RWPE2 (cell line): ENCODE results near the gene NUPR1.

Experiments
- ATAC-seq: fragments of 200-7000 bp; cut with Tn5 transposase; 3 replicates; pipeline ENCODE4 v1.9.1; 2021; ENCODE audit warnings: low read depth
- DNase-seq: peaks from one replicate; pipeline ENCODE4 v3.0.0-alpha.2; 2020; ENCODE audit warnings: low spot score
- H3K27ac ChIP-seq: fragments of 450-650 bp; 2 replicates; pipeline ENCODE4 v1.5.1; 2017; ENCODE audit warnings: mild to moderate bottlenecking; ENCODE audit not compliant: poor library complexity, severe bottlenecking
- H3K27me3 ChIP-seq: fragments of 250-450 bp; sonication (Bioruptor Pico); 2 replicates; pipeline ENCODE4 v1.5.1; 2021; ENCODE audit warnings: mild to moderate bottlenecking, moderate library complexity; ENCODE audit not compliant: insufficient read depth, poor library complexity, severe bottlenecking
- H3K36me3 ChIP-seq: fragments of 250-450 bp; sonication (Bioruptor Pico); 2 replicates; pipeline ENCODE4 v1.5.1; 2020; ENCODE audit warnings: low read depth, mild to moderate bottlenecking, moderate library complexity
- H3K4me1 ChIP-seq: fragments of 250-450 bp; sonication (Bioruptor Pico); 2 replicates; pipeline ENCODE4 v1.5.1; 2021; ENCODE audit warnings: mild to moderate bottlenecking, moderate library complexity; ENCODE audit not compliant: insufficient read depth, poor library complexity, severe bottlenecking
- H3K4me3 ChIP-seq: fragments of 250-450 bp; sonication (Bioruptor Pico); 2 replicates; pipeline ENCODE4 v1.5.1; 2021; ENCODE audit warnings: mild to moderate bottlenecking, moderate library complexity; ENCODE audit not compliant: severe bottlenecking
- H3K9me3 ChIP-seq: fragments of 250-450 bp; sonication (Bioruptor Pico); 2 replicates; pipeline ENCODE4 v1.5.1; 2021; ENCODE audit warnings: mild to moderate bottlenecking, moderate library complexity; ENCODE audit not compliant: severe bottlenecking
- CTCF ChIP-seq: fragments of 450-650 bp; IDR thresholded peaks from one replicate; pipeline ENCODE4 v1.5.1; 2017; ENCODE audit warnings: mild to moderate bottlenecking, moderate library complexity; ENCODE audit not compliant: poor library complexity, severe bottlenecking

Gene NUPR1, protein sequence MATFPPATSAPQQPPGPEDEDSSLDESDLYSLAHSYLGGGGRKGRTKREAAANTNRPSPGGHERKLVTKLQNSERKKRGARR

GRCh38 chr16:28538733-28539596, at the start of gene NUPR1:
NUPR1 (minus strand) TSS chr16:28538974; CDS start chr16:28538907, 67 bp downstream.
- Histone ChIP-seq H3K36me3 (no peaks in the 10 kb centered on the region), H3K27ac (no peak within 1 kb of the TSS), H3K4me1 (peaks cover 11% of the 10 kb centered on the region), H3K27me3 (no peaks in the 10 kb centered on the region), H3K4me3 (peak within 1 kb of the TSS; percentile 22), H3K9me3 (no peaks in the 10 kb centered on the region)
- TF ChIP-seq CTCF = no peak
- peak; percentile 69 for DNase-seq
- ATAC-seq = peak; percentile 67

- DNase-seq = no peak
- Histone ChIP-seq H3K36me3 (peaks cover 3% of the 10 kb centered on the region; the same call in 1 of the 2 replicates), H3K9me3 (no peaks in the 10 kb centered on the region), H3K27me3 (no peaks in the 10 kb centered on the region), H3K4me3 (no peak overlapping the region), H3K27ac (no peak overlapping the region), H3K4me1 (peaks cover 8% of the 10 kb centered on the region)
- peak; percentile 89 for ATAC-seq
- TF ChIP-seq CTCF = no peak
Measured at GRCh38 chr16:28587386-28587785, 48.6 kb upstream of the NUPR1 start.

DNA sequence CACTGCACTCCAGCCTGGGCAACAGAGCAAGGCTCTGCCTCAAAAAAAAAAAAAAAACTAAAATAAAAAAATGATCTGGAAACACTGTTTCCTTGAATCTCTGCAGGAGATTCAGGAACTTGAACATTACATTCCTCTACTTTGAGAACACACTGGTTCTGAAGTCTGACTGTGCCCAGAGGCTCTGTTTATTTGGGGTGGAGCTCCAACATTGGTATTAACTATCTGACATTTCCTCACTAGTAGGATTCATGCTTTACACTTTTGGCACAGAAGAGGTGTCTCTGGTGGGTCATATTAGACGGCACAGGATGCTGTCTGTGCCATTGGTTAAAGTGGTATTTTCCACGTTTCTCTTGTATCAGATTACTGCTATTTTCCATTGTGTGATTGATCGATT, 47.7 kb upstream of the NUPR1 start:
- no peak overlapping the region for H3K27ac ChIP-seq
- ATAC-seq = no peak
- DNase-seq = no peak
- H3K4me1 ChIP-seq = peaks cover 8% of the 10 kb centered on the region
- TF ChIP-seq CTCF = no peak
- H3K27me3 ChIP-seq = no peaks in the 10 kb centered on the region
- H3K36me3 ChIP-seq = peaks cover 8% of the 10 kb centered on the region; the same call in 1 of the 2 replicates
- no peaks in the 10 kb centered on the region for H3K9me3 ChIP-seq
- H3K4me3 ChIP-seq = no peak overlapping the region

DNA sequence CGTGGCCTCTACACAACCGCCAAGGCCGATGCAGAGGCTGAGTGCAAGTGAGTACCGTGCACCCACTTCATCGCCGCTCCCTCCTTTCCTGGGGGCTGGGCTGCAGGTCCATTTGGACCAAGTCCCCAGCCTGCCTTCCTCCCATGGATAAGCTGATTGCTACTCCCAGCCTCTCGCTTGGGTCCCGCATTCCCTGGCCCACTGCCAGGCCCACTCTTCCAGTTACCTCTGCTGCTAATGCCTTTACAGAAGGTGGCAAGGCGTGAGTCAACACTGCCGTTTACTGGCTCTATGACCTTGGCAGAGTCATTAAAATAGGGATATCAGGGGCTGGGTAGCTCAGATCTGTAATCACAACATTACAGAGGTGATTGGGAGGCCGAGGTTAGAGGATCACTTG, 46.9 kb upstream of the NUPR1 start:
- DNase-seq (no peak), ATAC-seq (no peak)
- Histone ChIP-seq H3K4me1 (peaks cover 8% of the 10 kb centered on the region), H3K27me3 (no peaks in the 10 kb centered on the region), H3K36me3 (peaks cover 8% of the 10 kb centered on the region; the same call in 1 of the 2 replicates), H3K9me3 (no peaks in the 10 kb centered on the region), H3K4me3 (no peak overlapping the region), H3K27ac (no peak overlapping the region)
- no peak for TF ChIP-seq CTCF
